K562 (cell line): ENCODE data around the gene TYRP1. TPM values are rescaled to one million over a fixed set of nuclear protein-coding genes. Genes with fewer than 3 reads are reported as not detected.

Source experiments
- ATAC-seq: fragments of 200-7000 bp; cut with Tn5 transposase; 3 replicates; pipeline ENCODE4 v1.9.1; 2020; ENCODE audit warnings: moderate library complexity
- BruUV-seq: library from RNA; stranded (reverse); fragments of 400-500 nt; replicated peaks from 2 replicates; lab custom pipeline; 2021; lab: Mats Ljungman, UMichigan
- CTCF ChIA-PET: fragments of 300-600 bp; formaldehyde crosslinking; extraction: SDS; loops from one replicate; lab custom pipeline; 2021; ENCODE audit warnings: low intra/inter-chr PET ratio; lab: Yijun Ruan, JAX
- POLR2A ChIA-PET: fragments of 300-600, 350-650 bp; sonication (Branson Sonifier 250); formaldehyde crosslinking; extraction: SDS; loops from one replicate; lab custom pipeline; 2021; ENCODE audit warnings: antibody characterized with exemption, inconsistent platforms; lab: Yijun Ruan, JAX
- DNase-seq, 4 experiments: peaks; one replicate each; pipeline versions ENCODE4 v3.0.0 to v3.0.0-alpha.2; 2011 to 2018; ENCODE audit warnings: low spot score in 3 of 4, mixed read lengths in 3 of 4; ENCODE audit errors: extremely low read depth in 1 of 4
- FAIRE-seq: peaks from 2 replicates; lab custom pipeline; 2011; peaks lifted over from hg19 to GRCh38; lab: Jason Lieb, UNC
- H2AFZ ChIP-seq: 2 replicates; pipeline ENCODE4 v1.6.0; 2011; ENCODE audit warnings: low read depth, low read length, control low read depth, inconsistent platforms
- H3K27ac ChIP-seq: fragments of 200-600 bp; 3 replicates; pipeline ENCODE4 v1.8.0; 2011; ENCODE audit warnings: low read depth, mild to moderate bottlenecking, control low read depth, inconsistent platforms, low read length, moderate library complexity, mixed read lengths; ENCODE audit errors: extremely low read depth
- H3K27me3 ChIP-seq, 2 experiments: fragments of 300-600 bp in 1 of 2; 2 replicates in 1 of 2; 3 replicates in 1 of 2; pipeline versions ENCODE4 v1.6.0 to v1.8.0; 2011; ENCODE audit warnings: inconsistent platforms in 2 of 2, low read length in 2 of 2, mild to moderate bottlenecking in 1 of 2, mixed read lengths in 1 of 2, moderate library complexity in 1 of 2; ENCODE audit not compliant: control insufficient read depth in 2 of 2, insufficient read depth in 2 of 2
- H3K36me3 ChIP-seq: fragments of 300-600 bp; 3 replicates; pipeline ENCODE4 v1.8.0; 2011; ENCODE audit warnings: mild to moderate bottlenecking, low read length, inconsistent platforms; ENCODE audit not compliant: control insufficient read depth, insufficient read depth
- H3K4me1 ChIP-seq, 2 experiments: fragments of 200-600 bp in 1 of 2; replicated peaks in 1 of 2; 2 replicates in 1 of 2; 3 replicates in 1 of 2; pipeline versions ENCODE4 v1.5.1 to v1.8.0; 2011; ENCODE audit warnings: inconsistent platforms in 2 of 2, low read length in 2 of 2, mild to moderate bottlenecking in 1 of 2, mixed read lengths in 1 of 2, moderate library complexity in 1 of 2; ENCODE audit not compliant: control insufficient read depth in 2 of 2, insufficient read depth in 2 of 2
- H3K4me2 ChIP-seq: 2 replicates; pipeline ENCODE4 v1.6.1; 2011; ENCODE audit warnings: low read length, control low read depth, inconsistent platforms, mixed read lengths; ENCODE audit not compliant: insufficient read depth
- H3K4me3 ChIP-seq: fragments of 200-600 bp; sonication (generic), shearing (Covaris generic); 2 replicates; pipeline ENCODE4 v1.5.1; 2016; ENCODE audit warnings: control low read depth, inconsistent platforms
- H3K79me2 ChIP-seq: fragments of 200-600 bp; 3 replicates; pipeline ENCODE4 v1.8.0; 2011; ENCODE audit warnings: low read length, inconsistent platforms; ENCODE audit not compliant: control insufficient read depth, insufficient read depth
- H3K9ac ChIP-seq, 2 experiments: 2 replicates each; pipeline versions ENCODE4 v1.6.0 to v1.6.1; 2011; ENCODE audit warnings: low read depth in 2 of 2, low read length in 2 of 2, control low read depth in 1 of 2, inconsistent platforms in 1 of 2, mild to moderate bottlenecking in 1 of 2, mixed read lengths in 1 of 2; ENCODE audit not compliant: insufficient read depth in 1 of 2
- H3K9me1 ChIP-seq: one replicate; pipeline ENCODE4 v1.6.0; 2011; ENCODE audit warnings: inconsistent platforms, mild to moderate bottlenecking, low read length, moderate library complexity; ENCODE audit not compliant: control insufficient read depth, insufficient read depth
- H3K9me3 ChIP-seq: replicated peaks from 2 replicates; pipeline ENCODE4 v1.5.1; 2011; ENCODE audit warnings: low read depth, low read length, inconsistent platforms; ENCODE audit not compliant: control insufficient read depth, insufficient read depth
- H4K20me1 ChIP-seq: replicated peaks from 2 replicates; pipeline ENCODE4 v1.6.1; 2011; ENCODE audit warnings: low read length, inconsistent platforms, mixed read lengths; ENCODE audit not compliant: control insufficient read depth, insufficient read depth
- JUNB ChIP-seq: fragments of 450-650 bp; formaldehyde crosslinking; conservative IDR thresholded peaks from 2 replicates; pipeline ENCODE4 v1.4.0; 2020; ENCODE audit warnings: mild to moderate bottlenecking
- LCOR ChIP-seq: sonication (generic); formaldehyde crosslinking; IDR thresholded peaks from 2 replicates; pipeline ENCODE4 v1.8.0; 2022; ENCODE audit warnings: mild to moderate bottlenecking, missing genetic modification reagents
- SLC30A9 ChIP-seq: fragments of 250-450 bp; sonication (Bioruptor Pico); IDR thresholded peaks from 2 replicates; pipeline ENCODE4 v1.8.0; 2022; ENCODE audit warnings: mild to moderate bottlenecking, moderate library complexity
- TAF9B ChIP-seq: fragments of 450-650 bp; IDR thresholded peaks from 2 replicates; pipeline ENCODE4 v1.6.1; 2018; ENCODE audit warnings: mild to moderate bottlenecking; ENCODE audit not compliant: partially characterized antibody
- TSHZ1 ChIP-seq: fragments of 250-450 bp; sonication (Bioruptor Pico); IDR thresholded peaks from 2 replicates; pipeline ENCODE4 v1.4.0; 2020; ENCODE audit warnings: mild to moderate bottlenecking, moderate library complexity
- ZBED1 ChIP-seq: IDR thresholded peaks from 2 replicates; pipeline ENCODE4 v1.6.1; 2014
- ZBTB9 ChIP-seq: fragments of 450-650 bp; formaldehyde crosslinking; IDR thresholded peaks from 2 replicates; pipeline ENCODE4 v1.4.0; 2020; ENCODE audit warnings: mild to moderate bottlenecking, moderate library complexity
- ZFP36 ChIP-seq: fragments of 150-350 bp; IDR thresholded peaks from 2 replicates; pipeline ENCODE4 v1.6.1; 2018; ENCODE audit warnings: low read length, low read depth; ENCODE audit not compliant: partially characterized antibody
- ZNF133 ChIP-seq: fragments of 250-450 bp; sonication (Bioruptor Pico); IDR thresholded peaks from 2 replicates; pipeline ENCODE4 v1.4.0; 2020; ENCODE audit warnings: mild to moderate bottlenecking
- ZNF41 ChIP-seq: fragments of 250-450 bp; sonication (Bioruptor Pico); conservative IDR thresholded peaks from 2 replicates; pipeline ENCODE4 v1.4.0; 2020; ENCODE audit warnings: mild to moderate bottlenecking
- WGBS: fragments of 100-300 bp; shearing (Covaris generic); methylation state at CpG from one replicate; pipeline ENCODE4 v1.1.6; 2016; ENCODE audit warnings: low coverage, mixed read lengths; ENCODE audit not compliant: insufficient coverage; ENCODE audit errors: missing lambda C conversion rate; 5-methylcytosine and 5-hydroxymethylcytosine counted together
- in situ Hi-C: fragments of 300-500 bp; cut with MboI; formaldehyde crosslinking; loops from 4 replicates; pipeline ENCODE4 v1.15.0; 2018; ENCODE audit warnings: inconsistent platforms, mixed read lengths
- intact Hi-C: fragments of 100-400 bp; cut with micrococcal nuclease; formaldehyde crosslinking; loops from 2 replicates; pipeline ENCODE4 v1.14.2; 2022
- polyA plus RNA-seq, 8 experiments: library from polyadenylated mRNA; depleted of rRNA in 4 of 8; stranded (reverse) in 5 of 8; unstranded in 3 of 8; fragments of >200 nt; fragmentation: Nextera tagmentation in 2 of 8; fragmentation: Illumina TruSeq in 1 of 8; extraction: Ambion mirVana in 2 of 8; extraction: Trizol in 1 of 8; gene quantifications; 2 replicates each; pipeline versions ENCODE4 v1.2.1 to v1.2.3, GENCODE V29; 2011 to 2014; ENCODE audit warnings: inconsistent platforms in 1 of 8, missing spikeins in 1 of 8
- total RNA-seq, 7 experiments: library from RNA; depleted of rRNA in 6 of 7; stranded (reverse); fragments of >200 nt in 6 of 7; fragmentation: Illumina TruSeq in 2 of 7; extraction: Trizol in 2 of 7; gene quantifications; 2 replicates each; pipeline versions ENCODE4 v1.2.1 to v1.2.3, GENCODE V29; 2011 to 2021; ENCODE audit warnings: low replicate concordance in 1 of 7

Gene TYRP1
- total and polyA plus RNA-seq, 9 of the 15 experiments (the other 6 are each of a cell fraction or from before 2014, with no cell fraction given): not detected

- intact Hi-C loops: no loop called here
- 0% methylated on average over 5 of the region's 6 CpGs for WGBS
- H4K20me1 ChIP-seq: no peaks in the 10 kb centered on the region
- no peak overlapping the region for H2AFZ ChIP-seq
- in situ Hi-C loops: no loop called here
- H3K9me3 ChIP-seq: no peaks in the 10 kb centered on the region
- DNase-seq (peak in 2 of 4 experiments; percentile 0 to 3), FAIRE-seq (no peak), ATAC-seq (no peak)
- no peaks in the 10 kb centered on the region for H3K9me1 ChIP-seq
- no TSS peak for BruUV-seq
- no peaks in the 10 kb centered on the region for H3K27me3 ChIP-seq
- no peaks in the 10 kb centered on the region for H3K4me1 ChIP-seq
- no peak overlapping the region for H3K4me3 ChIP-seq
- H3K4me2 ChIP-seq: no peak overlapping the region
- no peaks in the 10 kb centered on the region for H3K79me2 ChIP-seq
- H3K27ac ChIP-seq: no peak overlapping the region
- H3K36me3 ChIP-seq: no peaks in the 10 kb centered on the region
- TF ChIP-seq ZBTB9 (no peak), ZNF41 (CRISPR knock-in tag) (no peak), ZNF133 (CRISPR knock-in tag) (no peak), ZBED1 (no peak), LCOR (no peak), TSHZ1 (no peak), JUNB (CRISPR knock-in tag) (no peak), ZFP36 (no peak), TAF9B (no peak), SLC30A9 (CRISPR knock-in tag) (no peak)
- ChIA-PET POLR2A (no interaction called here), CTCF (no interaction called here)
- no peak overlapping the region for H3K9ac ChIP-seq
Measured at GRCh38 chr9:12702160-12702758, 9.1 kb downstream of the TYRP1 start.
